GDM1 (cell line): Measurements from ENCODE around the gene SAMD4B.
"Not testable (repeated sequence)": the region's sequence is repeated elsewhere in the genome, so short reads cannot be mapped to it uniquely, and the experiment has no call there.

Source experiments
- DNase-seq: peaks from one replicate; lab custom pipeline; 2025; lab: John Stamatoyannopoulos, UW

SAMD4B gene

DNA sequence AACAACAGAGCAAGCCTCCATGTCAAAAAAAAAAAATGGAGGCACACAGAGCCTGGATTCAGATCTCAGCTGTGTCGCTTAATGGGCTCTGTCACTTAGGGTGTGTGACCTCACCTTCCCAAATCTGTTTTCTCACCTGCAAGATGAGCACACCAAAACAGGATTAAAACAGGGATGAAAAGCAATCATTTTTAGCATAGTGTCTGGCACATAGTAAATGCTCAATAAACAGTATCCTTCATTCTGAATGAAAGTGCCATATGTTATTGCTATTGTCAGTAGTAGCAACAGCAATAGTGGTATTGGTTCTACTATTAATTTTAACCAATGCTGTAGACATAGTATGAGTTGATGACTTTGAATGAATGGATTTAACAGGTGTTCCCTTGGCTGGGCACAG lies 23.3 kb downstream of the SAMD4B start:
- no peak for DNase-seq

DNA sequence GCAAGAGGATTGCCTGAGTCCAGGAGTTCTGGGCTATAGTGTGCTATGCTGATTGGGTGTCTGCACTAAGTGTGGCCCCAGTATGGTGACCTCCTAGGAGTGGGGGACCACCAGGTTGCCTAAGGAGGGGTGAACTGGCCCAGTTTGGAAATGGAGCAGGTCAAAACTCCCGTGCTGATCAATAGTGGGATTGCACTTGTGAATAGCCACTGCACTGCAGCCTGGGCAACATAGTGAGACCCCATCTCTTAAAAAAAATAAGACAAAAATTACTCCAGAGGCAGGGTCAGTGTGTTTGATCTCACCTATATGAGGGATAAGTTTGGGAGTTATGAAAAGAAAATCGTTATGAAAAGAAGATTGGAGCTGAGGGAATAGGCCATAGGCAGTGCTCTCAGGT lies 27.0 kb downstream of the SAMD4B start:
- DNase-seq, result no peak

DNA sequence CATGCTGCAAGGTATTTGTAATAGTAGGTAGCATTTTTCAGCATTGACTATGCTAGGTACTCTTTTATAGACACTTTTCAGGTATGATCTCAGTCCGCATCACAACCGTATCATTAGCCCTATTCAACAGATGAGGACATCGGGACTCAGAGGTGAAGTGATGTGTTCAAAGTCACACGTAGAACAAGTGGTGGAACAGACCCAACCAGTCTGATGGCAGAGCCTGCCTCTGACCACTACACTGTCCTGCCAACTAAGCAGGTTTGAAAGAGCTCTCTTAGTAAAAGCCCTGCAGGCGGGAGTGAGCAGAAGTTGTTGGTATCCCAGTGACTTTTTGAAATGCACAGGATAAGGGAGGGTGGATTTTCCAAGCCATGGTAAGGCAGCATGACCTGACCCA lies 28.5 kb downstream of the SAMD4B start:
- DNase-seq, result no peak

DNA sequence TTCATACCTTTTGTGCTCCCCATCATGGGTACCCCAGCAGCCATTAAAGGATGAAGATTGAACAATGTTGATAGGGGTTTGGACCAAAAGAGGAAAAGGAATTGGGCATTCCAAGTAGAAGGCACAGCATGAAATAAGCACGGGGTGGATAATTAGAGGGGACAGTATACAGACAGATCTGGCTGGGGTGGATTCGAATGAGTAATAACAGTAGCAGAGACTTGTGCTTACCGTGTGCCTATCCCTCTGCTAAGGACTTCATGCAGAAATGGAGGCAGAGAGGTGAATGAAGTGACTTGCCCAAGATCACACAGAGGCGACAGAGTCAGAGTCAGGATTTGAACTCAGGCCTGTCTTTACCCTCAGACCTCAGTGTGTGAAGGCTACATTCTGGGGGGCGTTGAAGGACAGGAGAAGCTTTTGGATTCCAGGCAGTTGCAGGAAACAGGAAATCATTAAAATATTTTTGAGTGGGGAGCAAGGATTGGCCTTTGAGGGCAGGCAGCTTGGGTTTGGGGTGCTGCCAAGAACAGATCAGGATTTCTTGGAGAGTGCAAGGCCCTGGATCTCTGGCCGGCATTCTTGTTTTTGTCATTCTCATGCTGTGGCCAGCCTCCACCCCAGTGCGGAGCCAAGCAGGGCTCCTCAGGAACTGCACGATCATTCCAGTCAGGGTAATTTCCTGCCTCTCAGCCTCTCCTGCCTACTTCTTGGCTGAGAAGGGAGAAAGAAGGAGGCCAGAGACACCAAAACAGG lies 30.0 kb downstream of the SAMD4B start:
- no peak for DNase-seq

DNA sequence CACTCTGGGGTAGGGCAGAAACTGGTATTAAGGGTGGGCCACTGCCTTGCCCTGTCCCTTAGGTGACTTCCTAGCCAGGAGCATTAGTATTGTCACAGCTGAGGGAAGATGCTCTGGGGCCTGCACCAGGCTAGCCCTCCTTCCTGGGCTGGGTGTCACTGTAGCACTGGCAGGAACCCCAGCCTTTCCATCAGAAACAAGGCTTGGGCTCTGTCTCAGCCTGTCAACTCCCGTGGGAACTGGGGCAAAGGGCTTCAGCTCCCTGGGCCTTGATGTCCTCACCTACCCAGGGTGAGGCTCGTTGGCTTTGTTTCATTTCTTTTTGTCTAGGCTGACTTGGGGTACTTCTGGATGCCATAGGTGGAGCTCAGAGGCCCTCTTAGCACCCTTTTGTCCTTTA lies 30.7 kb downstream of the SAMD4B start:
- no peak for DNase-seq

DNA sequence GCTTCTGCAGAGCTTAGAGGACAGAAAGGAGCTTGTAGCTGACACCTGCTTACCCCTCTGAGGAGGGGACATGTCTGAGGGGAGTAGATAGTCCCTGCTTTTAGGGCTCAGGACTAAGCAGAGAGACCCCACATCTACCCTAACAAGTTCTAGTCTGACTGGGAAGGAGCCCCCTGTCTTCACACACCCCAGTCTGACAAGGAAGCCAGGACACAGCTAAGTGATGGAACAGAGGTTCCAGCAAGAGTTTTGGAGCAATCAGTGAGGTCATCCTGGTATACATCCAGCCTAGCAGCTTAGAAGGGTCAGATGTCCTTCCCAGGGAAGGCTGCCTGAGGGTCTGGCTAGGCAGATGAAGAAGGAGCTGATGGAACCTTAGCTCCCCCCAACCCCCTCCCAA lies 33.7 kb downstream of the SAMD4B start:
- DNase-seq, result no peak

DNA sequence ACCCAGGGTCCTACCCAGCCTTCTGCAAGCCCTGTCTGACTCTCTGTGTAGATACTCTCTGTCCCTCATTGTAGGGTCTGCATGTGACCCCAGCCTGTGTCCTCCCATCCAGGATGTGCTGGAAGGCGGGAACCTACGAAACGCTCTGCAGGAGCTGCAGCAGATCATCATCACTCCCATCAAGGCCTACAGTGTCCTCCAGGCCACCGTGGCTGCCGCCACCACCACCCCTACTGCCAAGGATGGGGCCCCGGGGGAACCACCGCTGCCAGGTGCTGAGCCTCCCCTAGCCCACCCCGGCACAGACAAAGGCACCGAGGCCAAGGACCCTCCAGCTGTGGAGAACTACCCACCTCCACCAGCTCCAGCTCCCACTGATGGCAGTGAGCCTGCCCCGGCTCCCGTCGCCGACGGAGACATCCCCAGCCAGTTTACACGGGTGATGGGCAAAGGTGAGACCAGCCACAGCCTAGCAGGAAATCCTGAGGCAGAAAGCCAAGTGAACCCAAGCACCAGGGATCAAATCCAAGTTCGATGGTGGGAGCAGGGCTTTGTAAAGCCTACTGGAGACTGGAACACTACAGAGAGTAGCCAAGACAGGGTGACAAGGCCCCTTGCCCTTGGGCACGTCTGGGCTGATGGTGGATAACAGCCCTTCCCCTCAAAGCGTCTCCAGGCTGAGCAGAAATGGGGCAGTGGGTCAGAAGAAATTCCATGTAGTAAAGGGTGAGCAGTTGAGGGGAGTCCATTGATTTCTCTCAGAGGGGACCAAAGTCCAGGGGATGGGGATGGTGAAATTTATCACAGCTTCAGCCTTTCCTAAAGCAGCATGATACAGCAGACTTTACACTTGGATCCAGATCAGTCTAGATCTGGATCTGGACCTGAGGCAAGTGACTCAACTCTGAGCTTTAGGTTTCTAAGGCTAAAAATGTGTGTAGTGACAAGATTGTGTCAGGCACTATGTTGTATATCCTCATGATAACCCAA lies 35.4 kb downstream of the SAMD4B start:
- no peak for DNase-seq

DNA sequence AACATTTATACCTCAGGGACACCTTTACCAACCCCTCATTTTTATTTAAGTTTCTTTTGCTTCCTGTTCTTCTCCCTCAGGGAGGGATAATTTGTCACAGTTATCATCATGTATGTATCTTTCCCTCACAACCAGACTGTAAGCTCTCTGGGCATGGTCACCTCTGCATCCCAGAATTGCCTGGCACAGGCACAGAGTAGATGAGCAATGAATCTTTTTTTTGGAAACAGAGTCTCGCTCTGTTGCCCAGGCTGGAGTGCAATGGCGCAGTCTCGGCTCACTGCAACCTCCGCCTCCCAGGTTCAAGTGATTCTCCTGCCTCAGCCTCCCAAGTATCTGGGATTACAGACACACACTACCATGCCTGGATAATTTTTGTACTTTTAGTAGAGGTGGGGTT lies 37.1 kb downstream of the SAMD4B start:
- DNase-seq, result not testable (repeated sequence)

DNA sequence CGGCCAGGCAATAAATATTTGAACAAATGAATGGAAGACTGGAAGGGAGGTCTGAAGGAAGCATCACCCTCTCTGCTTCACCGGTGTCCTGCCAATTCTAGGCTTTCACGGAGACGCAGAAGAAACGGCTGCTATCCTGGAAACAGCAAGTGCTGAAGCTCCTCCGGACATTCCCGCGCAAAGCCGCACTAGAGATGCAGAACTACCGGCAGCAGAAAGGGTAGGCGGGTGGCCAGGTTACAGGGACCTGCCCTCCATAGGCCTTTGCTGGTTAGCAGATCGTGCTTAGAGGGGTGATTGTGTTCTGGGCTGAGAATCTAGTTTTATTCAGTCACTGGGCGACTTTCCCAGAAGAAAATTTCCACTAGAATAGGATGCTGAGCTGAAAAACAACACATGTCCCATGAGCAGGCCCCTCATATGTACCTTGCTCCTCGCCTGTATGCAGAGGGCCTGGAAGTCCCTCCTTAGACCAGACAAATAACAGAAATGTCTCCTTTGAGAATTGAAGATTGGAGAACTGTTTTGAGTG lies 37.7 kb downstream of the SAMD4B start:
- DNase-seq, result no peak

DNA sequence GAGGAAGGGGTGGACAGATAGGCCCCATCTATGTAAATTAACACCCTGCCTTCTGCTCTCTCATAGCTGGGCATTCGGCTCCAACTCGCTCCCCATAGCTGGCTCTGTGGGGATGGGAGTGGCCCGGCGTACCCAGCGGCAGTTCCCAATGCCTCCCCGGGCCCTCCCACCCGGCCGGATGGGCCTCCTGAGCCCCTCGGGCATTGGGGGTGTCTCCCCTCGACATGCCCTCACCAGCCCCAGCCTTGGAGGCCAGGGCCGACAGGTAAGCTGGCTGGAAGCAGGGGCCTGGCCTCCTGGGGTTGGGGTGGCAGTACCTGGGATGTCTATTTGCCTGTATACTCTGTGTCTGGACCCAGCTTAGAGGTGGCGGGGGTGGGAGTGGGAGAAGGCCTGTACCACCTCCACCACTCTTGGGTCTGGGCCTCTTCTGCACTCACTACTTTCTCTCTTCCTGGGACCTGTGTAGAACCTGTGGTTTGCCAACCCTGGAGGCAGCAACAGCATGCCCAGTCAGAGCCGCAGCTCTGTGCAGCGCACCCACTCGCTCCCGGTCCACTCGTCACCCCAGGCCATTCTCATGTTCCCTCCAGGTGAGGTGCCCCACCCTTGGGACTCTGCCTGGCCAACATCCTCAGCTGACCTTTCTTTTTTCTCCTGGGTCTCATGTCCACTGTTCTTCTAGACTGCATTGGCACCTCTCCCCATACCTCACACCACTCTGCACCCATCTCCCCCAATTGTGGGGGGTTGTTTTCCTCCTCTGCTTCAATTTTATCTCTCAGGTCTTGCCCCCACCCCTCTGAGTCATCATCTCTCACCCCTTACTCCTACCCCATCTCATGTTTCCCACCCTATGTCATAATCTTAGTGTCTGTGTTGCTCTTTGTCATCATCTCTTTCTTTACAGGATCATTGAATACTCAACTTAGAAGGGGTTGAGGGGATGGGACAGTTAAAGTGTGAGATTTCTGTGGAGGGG lies 38.6 kb downstream of the SAMD4B start:
- DNase-seq, result no peak

DNA sequence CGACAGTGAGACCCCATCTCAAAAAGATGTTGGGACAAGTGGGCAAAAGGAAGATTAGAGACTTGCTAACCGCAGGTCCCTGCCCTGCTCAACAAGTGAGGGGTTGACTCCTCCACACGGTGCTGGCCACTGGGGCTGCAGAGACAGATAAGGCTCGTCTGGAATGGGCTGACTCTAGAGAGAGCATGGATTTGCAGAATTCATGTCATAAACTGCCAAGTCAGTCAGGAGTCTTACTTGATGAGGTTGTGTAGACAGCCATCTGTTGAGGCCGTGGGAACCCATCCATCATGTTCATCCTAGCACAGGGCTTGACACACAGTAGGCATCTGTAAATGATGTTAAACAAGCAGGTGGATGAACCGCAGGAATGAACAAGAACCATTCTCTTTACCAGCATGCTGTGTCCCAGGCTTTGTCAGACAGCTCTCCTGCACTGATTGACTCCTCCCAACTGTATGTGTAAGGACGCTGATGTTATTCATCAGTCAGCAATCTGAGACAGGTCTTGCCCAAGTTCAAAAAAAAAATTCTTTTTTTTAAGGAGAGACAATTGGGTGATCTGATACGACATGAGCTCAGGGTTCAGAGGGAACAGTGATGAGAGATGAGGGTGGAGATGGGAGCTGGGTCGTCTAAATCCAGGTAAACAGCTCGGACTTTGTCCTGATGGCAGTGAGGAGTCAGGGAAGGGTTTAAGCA lies 39.8 kb downstream of the SAMD4B start:
- no peak for DNase-seq

DNA sequence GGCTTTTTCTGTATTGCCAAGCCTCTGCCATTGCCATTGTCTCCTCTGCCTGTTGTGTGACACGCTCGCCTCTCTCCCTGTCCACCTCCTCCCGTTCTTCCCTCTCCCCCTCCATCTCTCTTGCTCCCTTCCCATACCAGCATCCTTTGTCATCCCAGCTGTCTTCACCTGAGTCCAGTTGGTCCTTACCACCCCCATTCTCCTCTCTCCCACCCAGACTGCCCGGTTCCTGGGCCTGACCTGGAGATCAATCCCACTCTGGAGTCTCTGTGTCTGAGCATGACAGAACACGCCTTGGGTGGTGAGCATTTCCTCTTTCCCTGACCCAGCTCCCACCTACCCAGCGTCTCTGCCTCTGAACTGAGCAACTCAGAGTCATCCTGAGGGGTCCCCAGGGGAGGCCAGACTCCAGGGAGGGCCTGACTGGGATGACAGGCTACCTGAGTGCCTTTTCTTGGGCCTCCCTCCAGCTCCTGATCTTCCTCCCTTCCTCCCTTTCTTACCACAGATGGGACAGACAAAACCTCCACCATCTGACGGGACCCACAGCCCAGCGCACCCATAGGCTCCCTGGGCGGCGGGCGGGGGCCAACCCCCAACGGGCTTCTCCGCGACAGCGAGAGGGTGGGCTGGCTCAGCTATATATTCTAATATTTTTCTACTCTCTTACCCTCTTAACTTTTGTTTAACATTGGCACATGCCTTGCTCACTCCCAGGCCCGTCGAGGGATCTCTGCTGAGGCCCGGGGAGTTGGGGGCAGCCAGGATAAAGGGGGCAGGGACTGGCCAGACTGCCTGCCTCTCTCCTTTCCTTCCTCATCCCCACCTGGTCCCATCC lies 41.0 kb downstream of the SAMD4B start:
- no peak for DNase-seq

DNA sequence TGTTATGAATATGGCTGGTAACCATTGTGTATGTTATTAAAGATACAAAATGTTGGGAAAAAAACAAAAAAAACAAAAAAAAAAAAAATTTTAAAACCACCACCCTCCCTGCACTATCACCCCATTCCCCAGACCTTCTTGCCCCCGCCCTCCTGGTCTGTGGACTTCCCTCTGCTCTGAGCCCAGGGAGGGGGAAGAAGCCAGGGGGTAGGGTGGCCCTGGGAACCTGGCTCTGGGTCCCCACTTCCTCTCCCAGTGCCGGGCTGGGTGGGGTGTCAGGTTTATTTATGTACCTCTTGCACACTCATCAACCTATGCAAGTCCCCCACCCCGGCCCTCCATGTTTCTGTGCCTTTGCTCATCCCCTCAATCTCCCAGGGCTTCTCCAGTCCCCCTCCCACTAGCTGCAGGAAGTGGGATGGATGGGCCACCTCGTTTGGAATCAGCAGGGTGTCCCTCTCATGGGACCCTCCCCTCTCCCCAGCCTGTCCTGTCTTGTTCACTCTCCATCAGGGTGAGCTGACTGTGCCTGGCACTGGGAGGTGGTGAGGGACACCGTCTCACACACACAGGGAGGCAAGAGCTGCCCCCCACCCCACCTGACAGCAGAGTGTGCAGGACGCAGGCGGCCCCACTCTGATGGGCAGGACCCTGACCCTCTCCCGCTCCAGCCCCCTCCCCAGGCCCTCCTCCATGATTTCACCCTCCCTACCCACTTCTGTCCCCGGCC lies 42.8 kb downstream of the SAMD4B start:
- DNase-seq, result no peak

DNA sequence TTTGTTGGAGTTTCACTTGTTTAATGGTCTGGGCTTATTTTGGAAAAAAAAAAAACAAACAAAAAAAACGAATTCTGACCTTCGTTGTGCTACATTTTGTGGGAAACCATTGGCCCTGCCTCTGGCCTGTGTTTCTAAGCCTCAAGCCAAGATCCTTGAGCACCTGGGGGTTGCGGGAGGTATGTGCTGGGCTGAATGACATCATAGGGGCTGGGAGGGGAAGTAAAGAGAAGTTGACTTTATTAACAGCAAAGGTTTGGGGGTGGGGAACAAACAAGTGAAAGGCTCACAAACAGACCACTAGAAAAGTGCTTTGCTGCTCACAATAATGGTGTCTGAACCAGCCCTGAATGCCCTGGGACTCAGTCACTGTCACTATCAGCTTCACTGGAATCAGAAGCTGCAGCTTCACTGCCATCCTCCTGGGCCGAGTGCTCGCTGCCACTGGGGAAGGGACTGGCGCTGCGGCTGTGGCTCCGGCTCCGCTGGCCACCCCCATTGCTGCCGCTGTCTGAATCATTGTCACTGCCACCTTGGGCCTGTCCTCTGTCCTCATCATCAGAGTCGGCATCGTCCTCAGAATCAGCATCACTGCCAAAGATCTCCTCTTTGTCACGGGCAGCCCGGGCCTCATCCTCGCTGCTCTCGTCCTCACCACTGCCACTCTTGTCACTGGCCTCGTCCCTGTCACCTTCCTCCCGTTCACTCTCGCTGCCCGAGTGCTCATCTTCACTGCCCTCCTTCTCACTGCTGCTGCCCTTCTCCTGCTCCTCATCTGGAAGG lies 43.6 kb downstream of the SAMD4B start:
- no peak for DNase-seq

DNA sequence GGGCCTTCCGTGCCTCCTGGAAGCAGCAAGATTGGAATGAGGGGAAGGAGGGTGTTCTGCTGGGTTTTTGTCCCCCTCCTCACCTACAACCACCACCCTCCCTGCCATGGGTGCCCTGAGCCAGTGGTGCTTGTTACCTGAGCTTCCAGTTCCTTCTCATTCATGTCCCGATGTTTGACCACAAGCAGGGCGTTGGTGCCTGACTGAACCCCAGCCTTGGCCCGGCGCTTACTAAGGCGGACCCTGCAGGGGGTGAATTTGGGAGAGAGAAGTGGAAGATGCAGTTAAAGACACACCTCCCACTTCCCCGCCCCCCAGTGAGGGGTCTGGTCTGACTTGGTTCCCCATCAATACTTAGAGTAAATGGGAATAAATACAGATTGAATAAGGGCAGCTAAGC lies 44.3 kb downstream of the SAMD4B start:
- no peak for DNase-seq

DNA sequence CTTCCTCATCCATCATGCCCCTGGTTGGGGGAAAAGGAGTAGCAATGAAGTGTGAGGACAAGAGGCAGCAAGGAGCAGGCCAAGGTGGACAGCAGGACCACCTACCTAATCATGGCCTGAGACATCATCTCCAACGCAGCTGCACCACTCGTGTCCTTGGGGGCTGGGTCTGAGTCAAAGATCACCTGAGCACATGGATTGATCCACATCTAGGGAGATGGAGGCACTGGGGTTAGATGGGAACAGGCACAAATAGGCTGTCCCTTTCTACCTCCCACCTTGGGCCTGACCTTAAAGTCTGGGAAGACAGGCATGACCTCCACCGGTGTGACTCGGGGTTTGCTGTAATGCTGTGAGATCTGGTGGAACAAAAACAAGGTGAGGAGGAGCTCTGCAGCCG lies 46.4 kb downstream of the SAMD4B start:
- DNase-seq, result no peak

DNA sequence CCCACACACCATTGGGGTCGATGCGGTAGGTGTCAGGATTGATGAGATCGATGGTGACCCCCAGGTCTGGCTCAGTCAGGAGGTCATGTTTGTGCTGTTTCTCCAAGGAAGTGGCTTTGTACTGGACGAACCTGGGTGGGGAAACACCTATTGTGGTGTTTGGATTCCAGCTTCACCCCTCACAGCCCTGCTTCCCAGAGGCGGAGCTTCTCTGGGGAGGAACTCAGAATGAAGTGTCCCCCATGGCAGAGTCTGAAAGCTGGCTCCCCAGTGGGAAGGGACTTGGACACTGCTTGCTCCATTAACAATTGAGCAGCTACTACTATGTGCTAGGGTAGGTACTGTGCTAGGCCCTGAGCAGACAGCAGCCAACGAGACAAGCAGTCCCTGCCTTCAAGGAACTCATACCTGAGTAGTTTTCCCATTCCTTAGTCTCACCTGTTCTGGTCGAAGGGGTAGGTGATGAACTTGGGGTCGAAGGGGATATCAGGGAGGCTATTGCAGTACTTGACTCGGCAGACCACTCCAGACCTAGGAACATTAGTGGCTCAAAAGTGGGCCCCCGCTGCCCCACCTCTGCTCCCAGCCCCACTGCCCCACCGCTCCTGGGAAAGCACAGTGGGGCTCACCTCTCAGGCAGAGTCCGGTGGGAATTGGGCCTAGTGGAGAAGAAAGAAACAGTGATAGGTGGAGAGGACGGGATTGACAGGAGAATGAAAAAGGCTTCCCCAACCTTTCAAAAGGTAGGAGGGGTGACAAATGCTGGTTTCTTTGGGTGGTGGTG lies 47.6 kb downstream of the SAMD4B start:
- no peak for DNase-seq

DNA sequence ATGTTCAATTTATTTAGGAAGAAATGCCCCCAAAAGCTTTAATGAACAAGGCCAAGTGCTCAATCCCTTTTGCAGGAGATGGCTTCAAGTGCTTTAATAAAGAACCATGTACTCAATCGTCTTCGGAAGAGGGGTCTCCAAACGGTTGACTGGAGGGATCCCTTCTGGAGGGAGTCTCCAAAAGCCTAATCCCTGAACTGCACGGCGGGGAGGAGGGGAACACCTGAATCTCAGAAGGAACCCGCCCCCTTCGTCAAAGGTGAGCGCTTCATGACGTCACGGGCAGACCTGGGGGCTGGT lies 48.2 kb downstream of the SAMD4B start:
- DNase-seq, result no peak
